ENCODE data around the gene GAB2. TPM values are rescaled to one million over a fixed set of nuclear protein-coding genes. Genes with fewer than 3 reads are reported as not detected.
A peak's percentile ranks its signal among the peaks of the same experiment; 100 is the strongest.

GAB2 gene
- total RNA-seq, 1 donor from 2014 or later = 63.3 TPM

- intact Hi-C loops (cut with DNase I) = no loop called here
- DNase-seq (ENCODE audit: low spot score) (no peak), ATAC-seq (no peak)
Measured at GRCh38 chr11:78354408-78355308, 63.0 kb downstream of the GAB2 start.

GRCh38 chr11:78351979-78352841 is 65.4 kb downstream of the GAB2 start:
- peak; percentile 12 for ATAC-seq
- intact Hi-C loops (cut with DNase I) = no loop called here
- DNase-seq (ENCODE audit: low spot score) = no peak

GRCh38 chr11:78351193-78351592 is 66.4 kb downstream of the GAB2 start:
- intact Hi-C loops (cut with DNase I) = no loop called here
- ATAC-seq = peak; percentile 6
- no peak for DNase-seq (ENCODE audit: low spot score)

- intact Hi-C loops (cut with DNase I) = no loop called here
- DNase-seq (ENCODE audit: low spot score) (no peak), ATAC-seq (peak; percentile 80)
Measured at GRCh38 chr11:78350646-78351165, 66.9 kb downstream of the GAB2 start.

GRCh38 chr11:78350091-78350645 is 67.5 kb downstream of the GAB2 start:
- intact Hi-C loops (cut with DNase I) = no loop called here
- DNase-seq (ENCODE audit: low spot score) (no peak), ATAC-seq (peak; percentile 40)

- intact Hi-C loops (cut with DNase I) = no loop called here
- no peak for DNase-seq (ENCODE audit: low spot score)
- ATAC-seq = no peak
Measured at GRCh38 chr11:78349624-78350023, 68.0 kb downstream of the GAB2 start.

- no peak for ATAC-seq
- intact Hi-C loops (cut with DNase I) = no loop called here
- no peak for DNase-seq (ENCODE audit: low spot score)
Measured at GRCh38 chr11:78349114-78349513, 68.5 kb downstream of the GAB2 start.

GRCh38 chr11:78347956-78348355 is 69.7 kb downstream of the GAB2 start:
- intact Hi-C loops (cut with DNase I) = no loop called here
- DNase-seq (ENCODE audit: low spot score) = no peak
- no peak for ATAC-seq

- DNase-seq (ENCODE audit: low spot score) (no peak), ATAC-seq (no peak)
- intact Hi-C loops (cut with DNase I) = no loop called here
Measured at GRCh38 chr11:78346799-78347198, 70.8 kb downstream of the GAB2 start.

GRCh38 chr11:78345450-78345849 is 72.2 kb downstream of the GAB2 start:
- ATAC-seq (no peak), DNase-seq (ENCODE audit: low spot score) (no peak)
- intact Hi-C loops (cut with DNase I) = no loop called here

- intact Hi-C loops (cut with DNase I) = no loop called here
- no peak for DNase-seq (ENCODE audit: low spot score)
- ATAC-seq = no peak
Measured at GRCh38 chr11:78344676-78345075, 72.9 kb downstream of the GAB2 start.

- ATAC-seq (no peak), DNase-seq (ENCODE audit: low spot score) (no peak)
- intact Hi-C loops (cut with DNase I) = no loop called here
Measured at GRCh38 chr11:78344094-78344493, 73.5 kb downstream of the GAB2 start.

- ATAC-seq (no peak), DNase-seq (ENCODE audit: low spot score) (no peak)
- intact Hi-C loops (cut with DNase I) = no loop called here
Measured at GRCh38 chr11:78343303-78343702, 74.3 kb downstream of the GAB2 start.

GRCh38 chr11:78341841-78342240 is 75.8 kb downstream of the GAB2 start:
- intact Hi-C loops (cut with DNase I) = no loop called here
- ATAC-seq = no peak

GRCh38 chr11:78340530-78340929 is 77.1 kb downstream of the GAB2 start:
- intact Hi-C loops (cut with DNase I) = no loop called here
- DNase-seq (ENCODE audit: low spot score) (no peak), ATAC-seq (no peak)

More at GRCh38 chr11:78341841-78342240, 75.8 kb downstream of the GAB2 start:
- DNase-seq (ENCODE audit: low spot score) = no peak

- intact Hi-C loops (cut with DNase I) = no loop called here
- no peak for DNase-seq (ENCODE audit: low spot score)
- ATAC-seq = no peak
Measured at GRCh38 chr11:78339945-78340344, 77.7 kb downstream of the GAB2 start.

GRCh38 chr11:78339483-78339882 is 78.1 kb downstream of the GAB2 start:
- ATAC-seq = no peak
- intact Hi-C loops (cut with DNase I) = no loop called here
- DNase-seq (ENCODE audit: low spot score) = no peak

- ATAC-seq (no peak), DNase-seq (ENCODE audit: low spot score) (no peak)
- intact Hi-C loops (cut with DNase I) = no loop called here
Measured at GRCh38 chr11:78338702-78339101, 78.9 kb downstream of the GAB2 start.

GRCh38 chr11:78338138-78338537 is 79.5 kb downstream of the GAB2 start:
- intact Hi-C loops (cut with DNase I) = no loop called here
- peak; percentile 74 for ATAC-seq

GRCh38 chr11:78337554-78337924 is 80.1 kb downstream of the GAB2 start:
- DNase-seq (ENCODE audit: low spot score) (no peak), ATAC-seq (no peak)
- intact Hi-C loops (cut with DNase I) = no loop called here

More at GRCh38 chr11:78338138-78338537, 79.5 kb downstream of the GAB2 start:
- DNase-seq (ENCODE audit: low spot score) = no peak
